ENCODE data around the gene TECPR1. TPM values are rescaled to one million over a fixed set of nuclear protein-coding genes. Genes with fewer than 3 reads are reported as not detected.

TECPR1 gene
- total RNA-seq, 1 donor from 2014 or later = 34.9 TPM

DNA sequence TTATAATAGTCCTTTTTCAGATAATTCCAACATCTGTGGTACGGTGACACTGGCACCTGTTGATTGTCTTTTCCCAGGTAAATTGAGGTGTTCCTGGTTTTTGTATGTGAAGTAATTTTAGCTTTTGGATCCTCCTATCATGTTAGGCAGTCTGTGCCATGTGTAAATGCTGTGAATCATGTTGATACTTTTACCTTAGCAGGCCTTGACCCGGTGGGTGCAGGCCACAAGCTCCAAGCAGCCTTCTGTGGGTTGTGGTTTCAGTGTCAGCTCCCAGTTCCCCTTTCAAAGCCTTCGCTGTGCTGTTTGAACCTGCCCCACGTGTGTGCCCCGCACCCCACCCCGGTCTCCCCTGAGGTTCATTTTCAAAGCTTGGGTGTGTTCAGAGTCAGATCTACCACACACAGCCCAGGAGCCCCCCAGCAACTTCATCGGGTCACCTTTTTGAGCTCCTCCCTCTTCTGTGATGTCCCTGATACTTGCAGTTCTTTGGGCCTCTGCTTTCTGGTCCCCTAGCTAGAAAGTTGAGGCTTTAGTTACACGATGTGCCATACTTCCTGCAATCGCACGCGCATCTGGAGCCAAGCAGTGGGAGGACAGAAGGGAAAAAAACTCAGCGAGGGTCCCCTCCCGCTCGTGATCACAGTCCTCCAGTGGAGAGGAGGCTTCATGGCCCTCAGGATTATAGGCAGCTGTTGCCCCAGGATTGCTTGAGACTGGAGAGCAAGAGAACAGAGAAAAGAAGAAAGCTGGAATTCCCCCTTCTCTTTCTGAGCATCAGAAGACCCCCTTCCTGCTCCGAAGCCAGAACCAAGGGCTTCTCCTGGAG is 49.5 kb downstream of the TECPR1 start:
- ATAC-seq = no peak
- DNase-seq (ENCODE audit: low spot score) = no peak
- intact Hi-C loops (cut with DNase I) = no loop called here

GRCh38 chr7:98200364-98200763 is 51.7 kb downstream of the TECPR1 start:
- intact Hi-C loops (cut with DNase I) = no loop called here
- ATAC-seq (no peak), DNase-seq (ENCODE audit: low spot score) (no peak)

GRCh38 chr7:98199131-98199530 is 52.9 kb downstream of the TECPR1 start:
- intact Hi-C loops (cut with DNase I) = no loop called here
- ATAC-seq (no peak), DNase-seq (ENCODE audit: low spot score) (no peak)

- no peak for DNase-seq (ENCODE audit: low spot score)
- intact Hi-C loops (cut with DNase I) = no loop called here
- no peak for ATAC-seq
Observed at GRCh38 chr7:98196706-98197605, 55.1 kb downstream of the TECPR1 start.

DNA sequence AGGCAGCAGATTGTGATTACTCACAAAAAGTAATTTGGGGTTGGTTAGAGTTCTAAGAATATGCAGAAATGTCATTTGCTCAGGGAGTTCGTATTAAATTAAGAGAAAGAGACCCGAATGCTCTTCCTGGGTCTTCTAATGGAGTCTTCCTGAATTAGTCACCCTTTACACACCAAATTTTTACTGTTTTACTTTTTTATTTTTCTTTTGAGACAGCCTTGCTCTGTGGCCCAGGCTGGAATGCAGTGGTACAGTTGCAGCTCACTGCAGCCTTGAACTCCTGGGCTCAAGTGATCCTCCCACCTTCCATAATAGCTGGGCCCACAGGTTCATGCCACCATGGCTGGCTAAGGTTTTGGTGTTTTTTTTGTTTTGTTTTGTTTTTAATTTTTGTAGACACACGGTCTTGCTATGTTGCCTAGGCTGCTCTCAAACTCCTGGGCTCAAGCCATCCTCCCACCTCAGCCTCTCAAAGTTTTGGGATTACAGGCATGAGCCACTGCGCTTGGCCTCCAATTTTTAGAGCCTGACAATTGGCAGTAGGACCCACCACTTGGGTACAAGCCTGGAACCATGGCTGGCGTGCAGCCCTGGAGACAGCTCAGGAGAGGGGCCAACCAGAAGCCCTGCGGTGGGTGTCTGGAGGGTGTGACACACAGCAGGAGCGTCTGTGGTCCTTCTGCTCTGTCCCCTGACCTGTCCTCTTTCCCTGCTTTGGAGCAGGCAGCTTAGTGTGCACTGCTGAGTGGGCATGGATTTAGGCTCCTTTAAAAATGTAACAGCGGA is 57.2 kb downstream of the TECPR1 start:
- ATAC-seq (no peak), DNase-seq (ENCODE audit: low spot score) (no peak)
- intact Hi-C loops (cut with DNase I) = no loop called here

GRCh38 chr7:98194186-98194585 is 57.8 kb downstream of the TECPR1 start:
- DNase-seq (ENCODE audit: low spot score) = no peak
- intact Hi-C loops (cut with DNase I) = no loop called here
- ATAC-seq = no peak

DNA sequence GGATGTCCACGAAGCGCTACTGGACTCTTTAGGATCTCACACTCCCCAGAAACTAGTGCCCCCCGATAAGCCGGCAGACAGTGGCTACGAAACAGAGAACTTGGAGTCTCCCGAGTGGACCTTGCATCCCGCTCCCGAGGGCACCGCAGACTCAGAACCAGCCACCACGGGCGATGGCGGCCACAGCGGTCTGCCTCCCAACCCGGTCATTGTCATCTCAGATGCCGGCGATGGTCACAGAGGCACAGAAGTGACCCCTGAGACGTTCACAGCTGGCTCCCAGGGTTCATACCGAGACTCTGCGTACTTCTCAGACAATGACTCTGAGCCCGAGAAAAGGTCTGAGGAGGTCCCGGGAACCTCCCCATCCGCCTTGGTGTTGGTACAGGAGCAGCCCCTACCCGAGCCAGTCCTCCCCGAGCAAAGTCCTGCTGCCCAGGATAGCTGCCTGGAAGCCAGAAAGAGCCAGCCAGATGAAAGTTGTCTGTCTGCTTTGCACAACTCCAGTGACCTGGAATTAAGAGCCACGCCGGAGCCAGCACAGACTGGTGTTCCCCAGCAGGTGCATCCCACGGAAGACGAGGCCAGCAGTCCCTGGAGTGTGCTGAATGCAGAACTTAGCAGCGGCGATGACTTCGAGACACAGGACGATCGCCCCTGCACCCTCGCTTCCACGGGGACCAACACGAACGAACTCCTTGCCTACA is 58.4 kb downstream of the TECPR1 start:
- intact Hi-C loops (cut with DNase I) = no loop called here
- ATAC-seq (no peak), DNase-seq (ENCODE audit: low spot score) (no peak)

DNA sequence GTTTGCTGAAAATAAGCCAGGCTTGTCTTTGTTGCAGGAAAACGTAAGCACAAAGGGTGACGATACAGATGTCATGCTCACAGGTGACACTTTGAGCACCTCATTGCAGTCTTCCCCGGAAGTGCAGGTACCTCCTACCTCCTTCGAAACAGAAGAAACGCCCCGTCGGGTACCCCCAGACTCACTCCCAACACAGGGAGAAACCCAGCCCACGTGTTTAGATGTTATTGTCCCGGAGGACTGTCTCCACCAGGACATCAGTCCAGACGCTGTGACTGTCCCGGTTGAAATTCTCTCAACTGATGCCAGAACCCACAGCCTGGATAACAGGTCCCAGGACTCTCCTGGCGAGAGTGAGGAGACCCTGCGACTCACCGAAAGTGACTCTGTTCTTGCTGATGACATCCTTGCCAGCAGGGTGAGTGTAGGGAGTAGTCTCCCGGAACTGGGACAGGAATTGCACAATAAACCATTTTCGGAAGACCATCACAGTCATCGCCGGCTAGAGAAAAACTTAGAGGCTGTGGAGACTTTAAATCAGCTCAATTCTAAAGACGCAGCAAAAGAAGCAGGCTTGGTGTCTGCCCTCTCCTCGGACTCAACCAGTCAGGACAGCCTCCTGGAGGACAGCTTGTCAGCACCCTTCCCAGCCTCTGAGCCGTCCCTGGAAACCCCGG is 59.1 kb downstream of the TECPR1 start:
- ATAC-seq (no peak), DNase-seq (ENCODE audit: low spot score) (no peak)
- intact Hi-C loops (cut with DNase I) = no loop called here

- DNase-seq (ENCODE audit: low spot score) = no peak
- intact Hi-C loops (cut with DNase I) = no loop called here
Observed at GRCh38 chr7:98191668-98192431, 60.2 kb downstream of the TECPR1 start.

DNA sequence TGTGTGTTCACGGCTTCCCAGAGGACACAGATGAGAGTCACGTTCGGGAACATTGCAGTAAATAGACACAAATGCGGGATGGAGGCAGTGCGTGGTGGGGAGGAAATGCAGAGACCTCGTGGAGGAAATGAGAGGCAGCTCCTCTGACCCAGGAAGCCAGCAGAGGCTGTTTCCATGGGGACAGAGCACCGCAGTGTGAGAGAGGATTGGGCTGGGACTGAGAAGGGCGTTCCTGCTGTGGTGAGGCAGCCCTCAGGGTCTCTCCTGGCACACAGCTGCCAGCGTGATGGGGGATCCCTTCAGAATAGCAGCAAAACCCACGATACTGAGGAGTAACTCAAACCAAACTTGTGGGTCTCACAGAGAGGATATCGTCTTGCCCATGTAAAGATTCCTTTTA is 62.5 kb downstream of the TECPR1 start:
- ATAC-seq (no peak), DNase-seq (ENCODE audit: low spot score) (no peak)
- intact Hi-C loops (cut with DNase I) = no loop called here

More at GRCh38 chr7:98191668-98192431, 60.2 kb downstream of the TECPR1 start:
- no peak for ATAC-seq

GRCh38 chr7:98187138-98187502 is 64.9 kb downstream of the TECPR1 start:
- DNase-seq (ENCODE audit: low spot score) = no peak
- no peak for ATAC-seq
- intact Hi-C loops (cut with DNase I) = no loop called here

DNA sequence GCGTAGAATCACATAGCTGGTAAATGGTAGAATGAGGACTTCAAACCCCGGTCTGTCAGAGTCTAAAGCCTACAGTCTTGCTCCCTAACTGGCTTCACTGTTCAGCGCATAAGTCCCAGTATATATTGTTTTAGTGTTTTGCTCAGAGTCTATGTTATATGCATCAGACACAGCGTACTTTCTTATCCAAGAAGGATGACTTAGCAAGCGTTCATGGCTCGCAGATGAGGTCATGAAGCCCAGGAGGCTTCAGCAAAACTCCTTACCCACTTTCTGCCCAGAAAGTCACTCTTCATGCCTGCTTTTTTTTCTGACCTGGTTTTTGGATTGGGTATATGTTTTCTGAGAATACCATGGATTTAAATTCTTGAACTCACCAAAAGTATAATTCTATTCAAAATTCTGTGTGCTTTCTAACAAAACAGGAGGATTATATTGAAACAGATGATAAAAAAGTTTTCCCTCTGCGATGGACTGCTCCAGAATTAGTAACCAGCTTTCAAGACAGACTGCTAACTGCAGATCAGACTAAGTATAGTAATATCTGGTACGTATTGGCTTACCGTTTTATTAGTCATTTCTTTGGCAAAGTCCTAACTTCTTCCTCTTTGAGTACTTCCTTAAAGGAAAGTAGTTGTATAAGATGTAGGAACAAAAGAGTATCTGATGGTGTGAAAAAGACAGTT is 65.4 kb downstream of the TECPR1 start:
- intact Hi-C loops (cut with DNase I) = no loop called here
- DNase-seq (ENCODE audit: low spot score) (no peak), ATAC-seq (no peak)

DNA sequence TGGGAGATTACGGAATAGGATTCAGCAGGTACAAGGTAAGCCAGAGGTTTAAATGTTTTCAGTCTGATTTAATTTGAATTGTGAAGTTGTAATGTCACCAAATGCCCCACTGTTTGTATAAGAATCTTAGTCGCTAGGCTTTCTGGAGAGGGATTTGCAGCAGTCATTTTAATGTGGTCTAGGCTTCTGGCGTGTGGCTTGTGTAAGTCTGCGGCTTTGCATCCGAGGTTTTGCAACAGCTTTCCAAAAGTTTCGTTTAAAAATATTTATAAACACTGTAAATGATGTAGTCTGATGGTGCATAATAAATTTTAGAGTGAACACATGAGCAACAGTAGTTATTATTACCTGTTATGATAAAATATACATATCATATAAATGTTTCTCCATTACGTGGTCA is 66.9 kb downstream of the TECPR1 start:
- no peak for DNase-seq (ENCODE audit: low spot score)
- intact Hi-C loops (cut with DNase I) = no loop called here
- ATAC-seq = no peak

- no peak for DNase-seq (ENCODE audit: low spot score)
- ATAC-seq = no peak
- intact Hi-C loops (cut with DNase I) = no loop called here
Observed at GRCh38 chr7:98180751-98181150, 71.3 kb downstream of the TECPR1 start.

DNA sequence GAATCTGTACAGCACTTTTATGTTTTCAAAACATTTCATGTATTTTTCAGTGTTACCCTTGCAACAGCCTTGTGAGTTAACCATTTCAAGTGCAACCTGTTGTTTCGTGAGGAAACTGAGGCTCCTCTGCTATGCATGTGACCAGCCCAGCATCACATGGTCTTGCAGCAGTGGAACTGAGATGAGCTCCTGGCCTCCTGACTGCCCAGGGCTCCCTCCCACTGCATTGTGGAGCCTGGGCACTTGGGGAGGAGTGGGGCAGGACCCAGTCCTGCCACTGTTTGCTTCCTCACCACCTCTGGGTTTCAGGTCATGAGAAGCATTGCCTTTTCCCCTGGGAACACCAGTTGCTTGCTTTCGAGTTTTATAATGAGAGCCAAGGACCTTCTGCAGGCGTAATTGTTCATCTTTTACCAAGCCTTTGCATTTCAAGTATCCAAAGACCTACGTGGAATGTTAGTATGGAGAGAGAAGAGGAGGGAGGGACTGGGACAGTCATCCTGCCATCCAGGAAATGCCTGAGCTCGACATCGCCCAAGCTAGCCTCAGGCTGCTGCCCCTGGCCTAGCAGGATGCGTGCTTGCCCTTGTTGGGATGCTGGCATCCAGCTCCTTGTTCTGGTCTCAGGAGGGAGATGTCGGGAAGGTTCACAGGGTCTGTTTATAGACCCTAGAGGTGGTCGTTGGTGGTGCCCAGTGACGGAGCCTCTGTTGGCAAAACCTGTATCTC is 73.1 kb downstream of the TECPR1 start:
- DNase-seq (ENCODE audit: low spot score) (no peak), ATAC-seq (no peak)
- intact Hi-C loops (cut with DNase I) = no loop called here

- no peak for DNase-seq (ENCODE audit: low spot score)
- ATAC-seq = no peak
- intact Hi-C loops (cut with DNase I) = no loop called here
Observed at GRCh38 chr7:98178321-98178720, 73.7 kb downstream of the TECPR1 start.
